GM12878 (cell line): ENCODE data around the gene FBXO33. TPM values are rescaled to one million over a fixed set of nuclear protein-coding genes. Genes with fewer than 3 reads are reported as not detected.

ENCODE experiments used
- ASH2L ChIP-seq: fragments of 300-600, 200-600 bp; sonication (generic); IDR thresholded peaks from 2 replicates; pipeline ENCODE4 v1.6.1; 2017; ENCODE audit warnings: low read depth, mild to moderate bottlenecking, borderline replicate concordance
- ATF2 ChIP-seq: IDR thresholded peaks from 2 replicates; pipeline ENCODE4 v1.6.1; 2012; ENCODE audit warnings: low read length, inconsistent platforms
- BRCA1 ChIP-seq: IDR thresholded peaks from 2 replicates; pipeline ENCODE4 v1.6.1; 2011; ENCODE audit warnings: low read depth, low read length, improper control_type of control experiment
- CBX3 ChIP-seq: fragments of 200-600 bp; sonication (generic); IDR thresholded peaks from 2 replicates; pipeline ENCODE4 v1.6.1; 2016; ENCODE audit warnings: low read depth, borderline replicate concordance
- CHD2 ChIP-seq: IDR thresholded peaks from 2 replicates; pipeline ENCODE4 v1.6.1; 2011; ENCODE audit warnings: low read depth, low read length, improper control_type of control experiment, borderline replicate concordance
- CHD4 ChIP-seq: fragments of 200-600 bp; sonication (generic); IDR thresholded peaks from 2 replicates; pipeline ENCODE4 v1.6.1; 2016; ENCODE audit warnings: mild to moderate bottlenecking
- FOS ChIP-seq: IDR thresholded peaks from 3 replicates; pipeline ENCODE4 v1.6.1; 2011; ENCODE audit warnings: borderline replicate concordance; ENCODE audit not compliant: insufficient read length; ENCODE audit errors: extremely low read depth
- KDM1A ChIP-seq: fragments of 200-600 bp; sonication (generic); IDR thresholded peaks from 2 replicates; pipeline ENCODE4 v1.6.1; 2016; ENCODE audit warnings: borderline replicate concordance
- NFIC ChIP-seq: IDR thresholded peaks from 2 replicates; pipeline ENCODE4 v1.6.1; 2012; ENCODE audit warnings: low read depth, mild to moderate bottlenecking, inconsistent platforms, low read length, moderate library complexity
- PML ChIP-seq: IDR thresholded peaks from 2 replicates; pipeline ENCODE4 v1.6.1; 2012; ENCODE audit warnings: low read length, inconsistent platforms
- POLR2AphosphoS2 ChIP-seq: IDR thresholded peaks from 2 replicates; pipeline ENCODE4 v1.6.1; 2011; ENCODE audit warnings: low read depth, mild to moderate bottlenecking, low read length, improper control_type of control experiment, moderate library complexity
- RB1 ChIP-seq: fragments of 450-650 bp; formaldehyde crosslinking; IDR thresholded peaks from 2 replicates; pipeline ENCODE4 v1.6.1; 2017; ENCODE audit warnings: mild to moderate bottlenecking, borderline replicate concordance
- SPI1 ChIP-seq: IDR thresholded peaks from 2 replicates; pipeline ENCODE4 v1.6.1; 2011; ENCODE audit warnings: low read depth, mild to moderate bottlenecking, low read length, moderate library complexity, borderline replicate concordance; ENCODE audit not compliant: insufficient read depth
- SUZ12 ChIP-seq: fragments of 200-600 bp; sonication (generic); IDR thresholded peaks from one replicate; pipeline ENCODE4 v1.6.1; 2018; ENCODE audit warnings: antibody characterized with exemption, mild to moderate bottlenecking; ENCODE audit not compliant: unreplicated experiment
- TAF1 ChIP-seq: IDR thresholded peaks from 2 replicates; pipeline ENCODE4 v1.6.1; 2011; ENCODE audit warnings: mild to moderate bottlenecking, low read depth, low read length, borderline replicate concordance
- TCF12 ChIP-seq: IDR thresholded peaks from 2 replicates; pipeline ENCODE4 v1.6.1; 2011; ENCODE audit warnings: low read depth, mild to moderate bottlenecking, low read length
- TCF7 ChIP-seq: IDR thresholded peaks from 2 replicates; pipeline ENCODE4 v1.6.1; 2014; ENCODE audit warnings: antibody characterized with exemption, borderline replicate concordance
- ZNF274 ChIP-seq: IDR thresholded peaks from one replicate; pipeline ENCODE4 v1.8.0; 2011; ENCODE audit not compliant: insufficient read length, insufficient read depth
- polyA plus RNA-seq, 11 experiments: library from polyadenylated mRNA; depleted of rRNA in 4 of 11; unstranded in 6 of 11; stranded (reverse) in 5 of 11; fragments of >200 nt; fragmentation: Nextera tagmentation in 4 of 11; fragmentation: Illumina TruSeq in 1 of 11; extraction: Ambion mirVana in 4 of 11; extraction: Trizol in 1 of 11; gene quantifications; 1 replicate in 1 of 11; 2 replicates in 10 of 11; pipeline versions ENCODE4 v1.2.1 to v1.2.3, GENCODE V29; 2011 to 2016; ENCODE audit warnings: inconsistent platforms in 2 of 11, missing spikeins in 2 of 11, low read depth in 1 of 11
- total RNA-seq, 4 experiments: library from RNA; depleted of rRNA in 3 of 4; stranded (reverse); fragments of >200 nt in 3 of 4; fragmentation: Illumina TruSeq in 1 of 4; extraction: Trizol in 1 of 4; gene quantifications; 2 replicates each; pipeline versions ENCODE4 v1.2.1 to v1.2.3, GENCODE V29; 2013 to 2021
- TF ChIP-seq, protein P1 (sequence below), 3 experiments: IDR thresholded peaks in 2 of 3; conservative IDR thresholded peaks in 1 of 3; 2 replicates each; pipeline ENCODE4 v1.5.1; 2011; ENCODE audit warnings: low read depth in 3 of 3, low read length in 3 of 3, mild to moderate bottlenecking in 3 of 3, control low read depth in 2 of 3, moderate library complexity in 2 of 3, inconsistent platforms in 1 of 3, mixed read lengths in 1 of 3; ENCODE audit not compliant: control insufficient read depth in 2 of 3, insufficient read depth in 1 of 3; ENCODE audit errors: extremely low read depth in 1 of 3
- TF ChIP-seq, protein P2 (sequence below): fragments of 450-650 bp; IDR thresholded peaks from 2 replicates; pipeline ENCODE4 v1.6.1; 2014; ENCODE audit warnings: mild to moderate bottlenecking
- TF ChIP-seq, protein P3 (sequence below): fragments of 450-650 bp; IDR thresholded peaks from 2 replicates; pipeline ENCODE4 v1.6.1; 2016; ENCODE audit warnings: mild to moderate bottlenecking, moderate library complexity, borderline replicate concordance

Gene FBXO33
- total and polyA plus RNA-seq, 10 of the 15 experiments (the other 5 are each of a cell fraction or from before 2014, with no cell fraction given): 4.7 to 56.9 (median 19.6) TPM

DNA sequence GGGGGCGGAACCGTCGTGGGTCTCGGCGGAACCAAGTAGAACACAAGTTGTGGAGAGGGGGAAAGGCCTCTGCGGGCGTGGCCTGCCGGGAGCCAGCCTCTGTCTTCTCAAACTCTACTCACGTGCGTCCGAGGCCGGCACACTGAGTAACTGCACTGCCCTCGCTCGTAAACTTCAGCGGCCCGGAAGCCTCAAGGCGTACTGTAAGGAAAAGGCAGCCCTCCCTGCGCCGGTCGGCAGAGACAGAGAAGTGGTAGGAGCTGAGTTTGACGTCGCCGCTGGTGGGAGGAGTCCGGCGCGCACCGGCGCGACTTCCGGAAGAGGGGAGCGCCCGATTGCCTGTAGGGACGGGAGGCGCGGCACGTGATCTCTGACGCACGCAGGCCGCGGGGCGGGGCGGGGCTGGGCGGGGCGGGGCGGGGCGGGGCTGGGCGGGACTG is at the start of gene FBXO33 (continued):
- TF ChIP-seq ATF2 (no peak), SPI1 (no peak), TAF1 (no peak; the same call in 1 of the 2 replicates), TCF12 (no peak), POLR2AphosphoS2 (no peak), CHD2 (no peak), FOS (no peak), CBX3 (no peak), RB1 (peak; percentile 50), PML (no peak), TCF7 (no peak), KDM1A (no peak), BRCA1 (no peak), CHD4 (no peak), SUZ12 (no peak), NFIC (no peak), ASH2L (no peak; the same call in 1 of the 2 replicates), ZNF274 (no peak)
- TF ChIP-seq, protein P1, sequence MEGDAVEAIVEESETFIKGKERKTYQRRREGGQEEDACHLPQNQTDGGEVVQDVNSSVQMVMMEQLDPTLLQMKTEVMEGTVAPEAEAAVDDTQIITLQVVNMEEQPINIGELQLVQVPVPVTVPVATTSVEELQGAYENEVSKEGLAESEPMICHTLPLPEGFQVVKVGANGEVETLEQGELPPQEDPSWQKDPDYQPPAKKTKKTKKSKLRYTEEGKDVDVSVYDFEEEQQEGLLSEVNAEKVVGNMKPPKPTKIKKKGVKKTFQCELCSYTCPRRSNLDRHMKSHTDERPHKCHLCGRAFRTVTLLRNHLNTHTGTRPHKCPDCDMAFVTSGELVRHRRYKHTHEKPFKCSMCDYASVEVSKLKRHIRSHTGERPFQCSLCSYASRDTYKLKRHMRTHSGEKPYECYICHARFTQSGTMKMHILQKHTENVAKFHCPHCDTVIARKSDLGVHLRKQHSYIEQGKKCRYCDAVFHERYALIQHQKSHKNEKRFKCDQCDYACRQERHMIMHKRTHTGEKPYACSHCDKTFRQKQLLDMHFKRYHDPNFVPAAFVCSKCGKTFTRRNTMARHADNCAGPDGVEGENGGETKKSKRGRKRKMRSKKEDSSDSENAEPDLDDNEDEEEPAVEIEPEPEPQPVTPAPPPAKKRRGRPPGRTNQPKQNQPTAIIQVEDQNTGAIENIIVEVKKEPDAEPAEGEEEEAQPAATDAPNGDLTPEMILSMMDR (IDR thresholded peaks at IDR 0.05 in 2 of 3, conservative IDR thresholded peaks at IDR 0.05 in 1 of 3; ENCODE audit: control insufficient read depth in 2 of 3, extremely low read depth in 1 of 3, insufficient read depth in 1 of 3, low read depth in 3 of 3, low read length in 3 of 3): no peak
- TF ChIP-seq, protein P2, sequence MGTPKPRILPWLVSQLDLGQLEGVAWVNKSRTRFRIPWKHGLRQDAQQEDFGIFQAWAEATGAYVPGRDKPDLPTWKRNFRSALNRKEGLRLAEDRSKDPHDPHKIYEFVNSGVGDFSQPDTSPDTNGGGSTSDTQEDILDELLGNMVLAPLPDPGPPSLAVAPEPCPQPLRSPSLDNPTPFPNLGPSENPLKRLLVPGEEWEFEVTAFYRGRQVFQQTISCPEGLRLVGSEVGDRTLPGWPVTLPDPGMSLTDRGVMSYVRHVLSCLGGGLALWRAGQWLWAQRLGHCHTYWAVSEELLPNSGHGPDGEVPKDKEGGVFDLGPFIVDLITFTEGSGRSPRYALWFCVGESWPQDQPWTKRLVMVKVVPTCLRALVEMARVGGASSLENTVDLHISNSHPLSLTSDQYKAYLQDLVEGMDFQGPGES: no peak
- TF ChIP-seq, protein P3, sequence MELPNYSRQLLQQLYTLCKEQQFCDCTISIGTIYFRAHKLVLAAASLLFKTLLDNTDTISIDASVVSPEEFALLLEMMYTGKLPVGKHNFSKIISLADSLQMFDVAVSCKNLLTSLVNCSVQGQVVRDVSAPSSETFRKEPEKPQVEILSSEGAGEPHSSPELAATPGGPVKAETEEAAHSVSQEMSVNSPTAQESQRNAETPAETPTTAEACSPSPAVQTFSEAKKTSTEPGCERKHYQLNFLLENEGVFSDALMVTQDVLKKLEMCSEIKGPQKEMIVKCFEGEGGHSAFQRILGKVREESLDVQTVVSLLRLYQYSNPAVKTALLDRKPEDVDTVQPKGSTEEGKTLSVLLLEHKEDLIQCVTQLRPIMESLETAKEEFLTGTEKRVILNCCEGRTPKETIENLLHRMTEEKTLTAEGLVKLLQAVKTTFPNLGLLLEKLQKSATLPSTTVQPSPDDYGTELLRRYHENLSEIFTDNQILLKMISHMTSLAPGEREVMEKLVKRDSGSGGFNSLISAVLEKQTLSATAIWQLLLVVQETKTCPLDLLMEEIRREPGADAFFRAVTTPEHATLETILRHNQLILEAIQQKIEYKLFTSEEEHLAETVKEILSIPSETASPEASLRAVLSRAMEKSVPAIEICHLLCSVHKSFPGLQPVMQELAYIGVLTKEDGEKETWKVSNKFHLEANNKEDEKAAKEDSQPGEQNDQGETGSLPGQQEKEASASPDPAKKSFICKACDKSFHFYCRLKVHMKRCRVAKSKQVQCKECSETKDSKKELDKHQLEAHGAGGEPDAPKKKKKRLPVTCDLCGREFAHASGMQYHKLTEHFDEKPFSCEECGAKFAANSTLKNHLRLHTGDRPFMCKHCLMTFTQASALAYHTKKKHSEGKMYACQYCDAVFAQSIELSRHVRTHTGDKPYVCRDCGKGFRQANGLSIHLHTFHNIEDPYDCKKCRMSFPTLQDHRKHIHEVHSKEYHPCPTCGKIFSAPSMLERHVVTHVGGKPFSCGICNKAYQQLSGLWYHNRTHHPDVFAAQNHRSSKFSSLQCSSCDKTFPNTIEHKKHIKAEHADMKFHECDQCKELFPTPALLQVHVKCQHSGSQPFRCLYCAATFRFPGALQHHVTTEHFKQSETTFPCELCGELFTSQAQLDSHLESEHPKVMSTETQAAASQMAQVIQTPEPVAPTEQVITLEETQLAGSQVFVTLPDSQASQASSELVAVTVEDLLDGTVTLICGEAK: peak; percentile 65; the same call in 1 of the 2 replicates
